ENCODE measurements around the gene TMIE. TPM values are rescaled to one million over a fixed set of nuclear protein-coding genes. Genes with fewer than 3 reads are reported as not detected.

TMIE gene
- total RNA-seq, 1 experiment from 2014 or later: 0.26 TPM

- H3K36me3 Mint-ChIP-seq (ENCODE audit: insufficient read depth, unreplicated experiment): no peaks in the 10 kb centered on the region
- no peaks in the 10 kb centered on the region for H3K9me3 Mint-ChIP-seq (ENCODE audit: unreplicated experiment)
- no TSS peak for BruUV-seq (replicated peaks)
- ChIA-PET POLR2A (interaction anchor here (0.8 kb wide), 1 partner anchor 638 kb away, joined by 3 read pairs; no protein-coding TSS in a partner anchor), CTCF (interaction anchor here (0.6 to 3.1 kb wide), 15 partner anchors 8 to 821 kb away, joined by 3 to 19 read pairs (median 3); no protein-coding TSS in a partner anchor)
- H3K27ac Mint-ChIP-seq (ENCODE audit: low read depth, unreplicated experiment): no peak overlapping the region
- H3K27me3 Mint-ChIP-seq (ENCODE audit: insufficient read depth, unreplicated experiment): no peaks in the 10 kb centered on the region
- intact Hi-C loops (cut with micrococcal nuclease): loop anchor here (1.0 to 5.0 kb wide), 5 partner anchors 190 to 666 kb away; no protein-coding TSS in a partner anchor
- peaks cover 6% of the 10 kb centered on the region for H3K4me1 Mint-ChIP-seq (ENCODE audit: insufficient read depth, unreplicated experiment)
- H3K4me3 Mint-ChIP-seq (ENCODE audit: unreplicated experiment): no peak overlapping the region
- peak; percentile 97 for TF ChIP-seq CTCF (IDR thresholded peaks at IDR 0.05; ENCODE audit: unreplicated experiment)
- DNase-seq (ENCODE audit: unreplicated experiment): peak; percentile 75
These were observed 3.9 kb downstream of the TMIE start for GRCh38 chr3:46705022-46705530.

- no TSS peak for BruUV-seq (replicated peaks)
- intact Hi-C loops (cut with micrococcal nuclease): loop anchor here (1.0 to 5.0 kb wide), 5 partner anchors 189 to 665 kb away; no protein-coding TSS in a partner anchor
- CTCF ChIA-PET: interaction anchor here (0.6 to 3.1 kb wide), 21 partner anchors 8 to 1079 kb away, joined by 3 to 19 read pairs (median 3); no protein-coding TSS in a partner anchor
- DNase-seq (ENCODE audit: unreplicated experiment): peak; percentile 49
- Mint-ChIP-seq H3K4me3 (ENCODE audit: unreplicated experiment) (no peak overlapping the region), H3K9me3 (ENCODE audit: unreplicated experiment) (no peaks in the 10 kb centered on the region), H3K27ac (ENCODE audit: low read depth, unreplicated experiment) (no peak overlapping the region), H3K4me1 (ENCODE audit: insufficient read depth, unreplicated experiment) (peaks cover 6% of the 10 kb centered on the region), H3K36me3 (ENCODE audit: insufficient read depth, unreplicated experiment) (no peaks in the 10 kb centered on the region), H3K27me3 (ENCODE audit: insufficient read depth, unreplicated experiment) (no peaks in the 10 kb centered on the region)
- POLR2A ChIA-PET: interaction anchor here (0.8 kb wide), 1 partner anchor 637 kb away, joined by 3 read pairs; no protein-coding TSS in a partner anchor
- TF ChIP-seq CTCF (IDR thresholded peaks at IDR 0.05; ENCODE audit: unreplicated experiment): no peak
These were observed 4.8 kb downstream of the TMIE start for GRCh38 chr3:46705751-46706552.

GRCh38 chr3:46706771-46707582 lies 5.8 kb downstream of the TMIE start:
- peaks cover 6% of the 10 kb centered on the region for H3K4me1 Mint-ChIP-seq (ENCODE audit: insufficient read depth, unreplicated experiment)
- BruUV-seq (replicated peaks): no TSS peak
- H3K36me3 Mint-ChIP-seq (ENCODE audit: insufficient read depth, unreplicated experiment): no peaks in the 10 kb centered on the region
- TF ChIP-seq CTCF (IDR thresholded peaks at IDR 0.05; ENCODE audit: unreplicated experiment): no peak
- DNase-seq (ENCODE audit: unreplicated experiment): no peak
- H3K9me3 Mint-ChIP-seq (ENCODE audit: unreplicated experiment): no peaks in the 10 kb centered on the region
- CTCF ChIA-PET: interaction anchor here (0.6 to 3.1 kb wide), 10 partner anchors 180 to 731 kb away, joined by 3 to 19 read pairs (median 4); no protein-coding TSS in a partner anchor
- H3K4me3 Mint-ChIP-seq (ENCODE audit: unreplicated experiment): no peak overlapping the region
- POLR2A ChIA-PET: interaction anchor here (0.6 kb wide), 1 partner anchor 1401 kb away, joined by 3 read pairs; no protein-coding TSS in a partner anchor
- H3K27ac Mint-ChIP-seq (ENCODE audit: low read depth, unreplicated experiment): no peak overlapping the region
- intact Hi-C loops (cut with micrococcal nuclease): loop anchor here (5.0 kb wide), 1 partner anchor 615 kb away; no protein-coding TSS in a partner anchor
- no peaks in the 10 kb centered on the region for H3K27me3 Mint-ChIP-seq (ENCODE audit: insufficient read depth, unreplicated experiment)

Measured in MCF 10A (cell line).